MM.1S (cell line): ENCODE data around the gene CCDC85B.

Source experiments
- DNase-seq: peaks from one replicate; pipeline ENCODE4 v3.0.0-alpha.2; 2015
- H2AFZ ChIP-seq: fragments of 300-600 bp; sonication (generic); 2 replicates; pipeline ENCODE4 v1.6.0; 2016; ENCODE audit warnings: antibody characterized with exemption, low read length
- H3F3A ChIP-seq: fragments of 300-600 bp; sonication (generic); 2 replicates; pipeline ENCODE4 v1.6.1; 2016; ENCODE audit warnings: mild to moderate bottlenecking, antibody characterized with exemption, low read length, moderate library complexity, mixed read lengths; ENCODE audit not compliant: insufficient read depth
- H3K27ac ChIP-seq: fragments of 300-600 bp; sonication (generic); 2 replicates; pipeline ENCODE4 v1.5.1; 2016; ENCODE audit warnings: mild to moderate bottlenecking, low read length
- H3K27me3 ChIP-seq: fragments of 300-600 bp; sonication (generic); replicated peaks from 2 replicates; pipeline ENCODE4 v1.6.0; 2016; ENCODE audit warnings: low read length; ENCODE audit not compliant: insufficient read depth
- H3K36me3 ChIP-seq: fragments of 300-600 bp; sonication (generic); replicated peaks from 2 replicates; pipeline ENCODE4 v1.6.1; 2016; ENCODE audit warnings: mild to moderate bottlenecking, low read length, mixed read lengths; ENCODE audit not compliant: insufficient read depth
- H3K4me1 ChIP-seq: fragments of 300-600 bp; sonication (generic); 2 replicates; pipeline ENCODE4 v1.6.1; 2016; ENCODE audit warnings: low read length, mixed read lengths
- H3K4me2 ChIP-seq: fragments of 300-600 bp; sonication (generic); 2 replicates; pipeline ENCODE4 v1.6.0; 2016; ENCODE audit warnings: low read depth, low read length
- H3K4me3 ChIP-seq: fragments of 300-600 bp; sonication (generic); 2 replicates; pipeline ENCODE4 v1.5.1; 2016; ENCODE audit warnings: low read length, mixed read lengths
- H3K79me2 ChIP-seq: fragments of 300-600 bp; sonication (generic); 2 replicates; pipeline ENCODE4 v1.6.1; 2016; ENCODE audit warnings: mixed run types, low read length, mixed read lengths
- H3K9ac ChIP-seq: fragments of 300-600 bp; sonication (generic); 2 replicates; pipeline ENCODE4 v1.6.1; 2016; ENCODE audit warnings: low read length, mixed read lengths
- H3K9me2 ChIP-seq: fragments of 300-600 bp; sonication (generic); replicated peaks from 2 replicates; pipeline ENCODE4 v1.6.1; 2016; ENCODE audit warnings: mild to moderate bottlenecking, low read length, mixed read lengths; ENCODE audit not compliant: insufficient read depth
- H3K9me3 ChIP-seq: fragments of 300-600 bp; sonication (generic); replicated peaks from 2 replicates; pipeline ENCODE4 v1.6.1; 2016; ENCODE audit warnings: mild to moderate bottlenecking, low read length, mixed read lengths; ENCODE audit not compliant: insufficient read depth
- H4K20me1 ChIP-seq: fragments of 300-600 bp; sonication (generic); 2 replicates; pipeline ENCODE4 v1.6.1; 2016; ENCODE audit warnings: mild to moderate bottlenecking, low read length, moderate library complexity, mixed read lengths; ENCODE audit not compliant: insufficient read depth
- EZH2 ChIP-seq: fragments of 300-600 bp; sonication (generic); optimal IDR thresholded peaks from 2 replicates; pipeline ENCODE3; 2017; ENCODE audit warnings: low read depth, mild to moderate bottlenecking, antibody characterized with exemption, low read length, mixed read lengths
- EZH2phosphoT487 ChIP-seq: fragments of 300-600 bp; sonication (generic); IDR thresholded peaks from 2 replicates; pipeline ENCODE4 v1.6.1; 2018; ENCODE audit warnings: antibody characterized with exemption, low read length
- TF ChIP-seq, protein P1 (sequence below): fragments of 300-600 bp; sonication (generic); IDR thresholded peaks from 2 replicates; pipeline ENCODE4 v1.5.1; 2016; ENCODE audit warnings: antibody characterized with exemption, low read length, mixed read lengths

Gene CCDC85B

GRCh38 chr11:65894034-65894591 is 3.6 kb downstream of the CCDC85B start:
- Histone ChIP-seq H3K4me2 (peak overlapping the region; percentile 72), H3K9me2 (no peaks in the 10 kb centered on the region), H3K9me3 (no peaks in the 10 kb centered on the region), H3K4me1 (peaks cover 18% of the 10 kb centered on the region), H3K4me3 (peak overlapping the region; percentile 43), H3K9ac (peak overlapping the region; percentile 51; the same call in 1 of the 2 replicates), H3K79me2 (peaks cover 14% of the 10 kb centered on the region), H4K20me1 (no peaks in the 10 kb centered on the region), H3F3A (peaks cover 22% of the 10 kb centered on the region), H3K27me3 (peaks cover 7% of the 10 kb centered on the region; the same call in 1 of the 2 replicates), H3K27ac (peak overlapping the region; percentile 48; the same call in 1 of the 2 replicates), H2AFZ (peak overlapping the region; percentile 71), H3K36me3 (no peaks in the 10 kb centered on the region)
- peak; percentile 25 for DNase-seq
- TF ChIP-seq, protein P1, sequence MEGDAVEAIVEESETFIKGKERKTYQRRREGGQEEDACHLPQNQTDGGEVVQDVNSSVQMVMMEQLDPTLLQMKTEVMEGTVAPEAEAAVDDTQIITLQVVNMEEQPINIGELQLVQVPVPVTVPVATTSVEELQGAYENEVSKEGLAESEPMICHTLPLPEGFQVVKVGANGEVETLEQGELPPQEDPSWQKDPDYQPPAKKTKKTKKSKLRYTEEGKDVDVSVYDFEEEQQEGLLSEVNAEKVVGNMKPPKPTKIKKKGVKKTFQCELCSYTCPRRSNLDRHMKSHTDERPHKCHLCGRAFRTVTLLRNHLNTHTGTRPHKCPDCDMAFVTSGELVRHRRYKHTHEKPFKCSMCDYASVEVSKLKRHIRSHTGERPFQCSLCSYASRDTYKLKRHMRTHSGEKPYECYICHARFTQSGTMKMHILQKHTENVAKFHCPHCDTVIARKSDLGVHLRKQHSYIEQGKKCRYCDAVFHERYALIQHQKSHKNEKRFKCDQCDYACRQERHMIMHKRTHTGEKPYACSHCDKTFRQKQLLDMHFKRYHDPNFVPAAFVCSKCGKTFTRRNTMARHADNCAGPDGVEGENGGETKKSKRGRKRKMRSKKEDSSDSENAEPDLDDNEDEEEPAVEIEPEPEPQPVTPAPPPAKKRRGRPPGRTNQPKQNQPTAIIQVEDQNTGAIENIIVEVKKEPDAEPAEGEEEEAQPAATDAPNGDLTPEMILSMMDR, result no peak
- TF ChIP-seq EZH2 (no peak), EZH2phosphoT487 (no peak)

GRCh38 chr11:65895482-65895981 is 5.1 kb downstream of the CCDC85B start:
- Histone ChIP-seq H2AFZ (no peak overlapping the region), H3K79me2 (peaks cover 14% of the 10 kb centered on the region), H3K27me3 (peaks cover 11% of the 10 kb centered on the region), H3K36me3 (no peaks in the 10 kb centered on the region), H3K4me1 (peaks cover 16% of the 10 kb centered on the region), H4K20me1 (no peaks in the 10 kb centered on the region), H3K9me3 (no peaks in the 10 kb centered on the region), H3K27ac (no peak overlapping the region), H3F3A (peaks cover 12% of the 10 kb centered on the region; the same call in 1 of the 2 replicates), H3K9me2 (no peaks in the 10 kb centered on the region), H3K4me3 (no peak overlapping the region), H3K9ac (no peak overlapping the region), H3K4me2 (no peak overlapping the region)
- DNase-seq, result no peak
- TF ChIP-seq, protein P1, result no peak
- TF ChIP-seq EZH2phosphoT487 (no peak), EZH2 (no peak)

DNA sequence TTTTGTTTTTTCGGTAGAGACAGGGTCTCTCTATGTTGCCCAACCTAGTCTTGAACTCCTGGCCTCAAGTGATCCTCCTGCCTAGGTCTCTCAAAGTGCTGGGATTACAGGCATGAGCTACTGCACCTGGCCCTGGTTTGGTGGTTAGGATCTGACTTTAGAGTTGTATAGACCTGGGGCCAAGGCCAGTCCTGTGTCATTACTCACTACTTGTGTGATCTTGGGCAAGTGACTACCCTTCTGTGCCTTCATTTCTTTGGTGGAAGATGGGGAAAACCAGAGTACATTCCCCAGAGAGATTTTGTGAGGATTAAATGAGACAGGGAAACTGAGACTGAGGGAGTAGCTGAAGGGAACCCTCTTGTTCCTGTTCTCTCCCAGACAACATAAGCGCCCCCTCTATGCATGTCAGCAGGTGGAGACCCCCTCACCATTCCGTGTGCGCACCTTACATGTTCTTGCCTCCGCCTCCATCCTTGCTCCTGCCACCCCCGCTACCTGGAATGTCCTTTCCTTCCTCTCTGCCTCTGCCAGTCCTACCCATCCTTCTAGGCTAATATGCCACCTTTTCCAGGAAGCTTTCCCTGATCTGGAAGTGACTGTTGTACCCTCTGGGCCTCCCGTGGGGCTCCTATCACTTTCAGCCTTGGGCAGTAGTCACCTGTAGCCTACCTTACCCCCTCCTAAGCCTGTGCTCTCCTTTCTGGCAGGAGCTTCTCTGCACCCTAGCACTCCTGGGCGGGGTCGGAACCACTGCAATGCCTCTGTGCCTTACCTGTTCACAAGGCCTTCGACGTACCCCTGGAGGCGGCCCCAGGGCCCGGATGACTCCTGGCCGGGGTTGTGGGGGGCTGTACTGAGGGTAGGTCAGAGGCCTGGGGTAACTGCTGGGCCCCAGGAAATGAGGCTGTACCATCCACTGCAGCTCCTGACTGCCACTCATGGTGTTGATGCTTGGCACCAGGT is 5.8 kb downstream of the CCDC85B start:
- H3K4me1 ChIP-seq, result peaks cover 23% of the 10 kb centered on the region
- H3K27me3 ChIP-seq, result peaks cover 11% of the 10 kb centered on the region
- no peak overlapping the region for H3K27ac ChIP-seq
- no peak overlapping the region for H3K9ac ChIP-seq
- H3K36me3 ChIP-seq, result no peaks in the 10 kb centered on the region
- no peak overlapping the region for H3K4me3 ChIP-seq
- H2AFZ ChIP-seq, result no peak overlapping the region
- no peaks in the 10 kb centered on the region for H4K20me1 ChIP-seq
- TF ChIP-seq EZH2phosphoT487 (no peak), EZH2 (no peak)
- TF ChIP-seq, protein P1, result no peak
- no peak for DNase-seq
- peaks cover 7% of the 10 kb centered on the region for H3K79me2 ChIP-seq
- H3F3A ChIP-seq, result peaks cover 12% of the 10 kb centered on the region; the same call in 1 of the 2 replicates
- no peaks in the 10 kb centered on the region for H3K9me2 ChIP-seq
- no peak overlapping the region for H3K4me2 ChIP-seq
- no peaks in the 10 kb centered on the region for H3K9me3 ChIP-seq
